SKM-1 treated with dmso at 0.1 percent for 144 hours (cell line): Measurements from ENCODE around the gene CCDC34.

ENCODE experiments used
- DNase-seq: peaks from one replicate; lab custom pipeline; 2025; ENCODE audit not compliant: unreplicated experiment; lab: John Stamatoyannopoulos, UW

Gene CCDC34

DNA sequence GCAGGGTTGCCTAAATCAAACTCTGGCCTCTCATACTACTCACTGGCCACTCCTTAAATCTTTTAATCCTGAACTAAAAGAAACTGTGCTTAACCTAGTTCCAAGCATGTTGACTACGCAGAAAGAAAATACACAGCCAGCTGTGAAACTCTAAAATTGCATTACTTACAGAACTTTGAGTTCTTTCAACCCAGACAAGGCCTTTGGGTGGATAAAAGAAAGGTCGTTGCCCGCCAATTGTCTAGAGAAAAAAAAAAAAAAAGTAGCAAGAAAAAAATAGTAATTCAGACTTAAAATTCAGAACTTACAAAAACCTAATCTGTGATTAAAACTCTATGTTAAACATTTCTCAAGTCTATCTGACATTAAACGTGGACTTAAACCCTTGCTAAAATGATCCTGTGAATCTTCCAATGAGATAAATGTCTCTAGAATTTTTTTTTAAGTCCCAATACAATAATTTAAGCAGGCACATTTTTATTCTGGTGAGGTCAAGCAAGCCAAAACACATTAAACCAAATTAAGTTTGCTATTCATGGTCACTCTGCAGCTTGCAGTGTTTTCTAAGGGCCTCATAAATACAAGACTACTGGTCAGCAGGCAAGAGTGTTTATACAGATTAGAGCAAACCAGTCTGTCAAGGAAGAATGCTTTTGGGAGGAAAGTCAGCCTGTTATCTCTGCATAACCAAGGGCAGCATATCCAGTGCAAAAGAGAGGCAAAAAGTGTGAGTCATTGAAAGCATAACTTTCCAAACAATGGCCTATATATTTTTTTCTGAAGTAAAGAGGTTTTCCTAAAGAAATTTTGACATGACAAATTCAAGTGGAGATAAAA, 29.5 kb upstream of the CCDC34 start:
- DNase-seq: no peak

DNA sequence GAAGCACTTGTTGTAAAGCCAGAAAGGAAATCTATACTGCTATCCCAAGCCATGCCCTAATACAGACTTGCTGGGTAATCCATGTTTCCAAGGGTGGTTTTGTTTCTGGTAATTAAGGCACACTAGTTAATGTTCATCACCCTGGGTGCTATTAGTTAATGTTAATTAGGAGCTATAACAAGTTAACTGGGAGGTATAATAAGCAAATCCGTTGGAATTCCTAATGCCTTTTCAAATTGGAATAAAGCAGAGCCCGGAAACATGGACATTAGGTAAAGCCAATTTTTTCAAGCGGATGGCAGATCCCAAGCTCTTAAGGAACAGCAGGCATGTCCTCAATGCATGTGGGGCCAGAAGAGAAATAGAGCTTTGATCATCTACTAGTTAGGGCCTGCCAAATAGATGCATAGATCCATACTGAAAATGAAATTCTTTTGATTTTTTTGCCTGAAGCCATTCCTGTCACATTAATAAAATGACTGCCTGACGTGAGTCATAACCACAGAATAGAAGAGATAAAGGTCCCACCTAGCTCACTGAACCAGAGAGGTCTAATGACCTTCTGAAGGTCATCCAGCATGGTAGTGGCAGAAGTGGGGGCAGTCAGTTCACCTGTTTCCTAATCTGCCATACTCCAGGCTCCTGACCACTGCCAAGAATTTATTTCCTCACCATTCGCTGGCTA, 28.5 kb upstream of the CCDC34 start:
- DNase-seq: no peak

GRCh38 chr11:27390318-27391295, 27.6 kb upstream of the CCDC34 start:
- no peak for DNase-seq

DNA sequence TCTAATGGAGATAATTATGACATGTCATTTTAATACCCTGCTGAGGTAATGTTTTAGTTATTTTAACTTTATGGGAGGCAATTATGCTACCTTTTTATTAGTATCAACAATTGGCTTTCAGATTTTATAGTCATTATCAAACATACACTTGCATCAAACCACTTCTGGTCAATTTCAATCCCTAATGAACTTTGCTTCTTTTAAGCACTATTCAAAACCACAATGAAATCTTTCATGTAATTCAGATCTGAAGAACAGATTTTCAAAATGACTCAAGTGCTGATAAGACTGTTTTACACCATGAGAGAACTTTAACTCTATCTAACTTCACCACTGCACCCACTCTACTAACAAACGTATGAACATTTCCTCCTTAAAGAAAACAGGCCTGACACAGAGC, 25.9 kb upstream of the CCDC34 start:
- no peak for DNase-seq

- no peak for DNase-seq
Measured at GRCh38 chr11:27388001-27388400, 25.0 kb upstream of the CCDC34 start.

DNA sequence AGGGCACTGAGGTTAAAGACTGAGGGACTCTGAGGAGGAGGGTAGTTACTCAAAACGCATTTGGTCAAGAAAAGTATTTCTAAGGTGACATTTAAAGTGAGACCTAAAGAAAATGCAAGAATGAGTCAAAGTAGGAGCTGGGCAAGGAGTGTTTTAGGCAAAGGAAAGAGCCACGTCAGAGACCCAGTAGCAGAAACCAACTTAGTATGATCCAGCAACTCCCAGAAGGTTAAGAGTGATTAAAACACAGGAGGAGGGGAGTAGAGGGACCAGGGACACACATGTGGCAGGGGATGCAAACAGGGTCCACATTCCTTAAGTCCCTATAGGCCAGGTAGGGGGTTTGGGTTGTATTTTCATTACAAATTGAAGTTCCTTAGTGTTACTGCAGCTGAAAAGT, 24.3 kb upstream of the CCDC34 start:
- no peak for DNase-seq

DNA sequence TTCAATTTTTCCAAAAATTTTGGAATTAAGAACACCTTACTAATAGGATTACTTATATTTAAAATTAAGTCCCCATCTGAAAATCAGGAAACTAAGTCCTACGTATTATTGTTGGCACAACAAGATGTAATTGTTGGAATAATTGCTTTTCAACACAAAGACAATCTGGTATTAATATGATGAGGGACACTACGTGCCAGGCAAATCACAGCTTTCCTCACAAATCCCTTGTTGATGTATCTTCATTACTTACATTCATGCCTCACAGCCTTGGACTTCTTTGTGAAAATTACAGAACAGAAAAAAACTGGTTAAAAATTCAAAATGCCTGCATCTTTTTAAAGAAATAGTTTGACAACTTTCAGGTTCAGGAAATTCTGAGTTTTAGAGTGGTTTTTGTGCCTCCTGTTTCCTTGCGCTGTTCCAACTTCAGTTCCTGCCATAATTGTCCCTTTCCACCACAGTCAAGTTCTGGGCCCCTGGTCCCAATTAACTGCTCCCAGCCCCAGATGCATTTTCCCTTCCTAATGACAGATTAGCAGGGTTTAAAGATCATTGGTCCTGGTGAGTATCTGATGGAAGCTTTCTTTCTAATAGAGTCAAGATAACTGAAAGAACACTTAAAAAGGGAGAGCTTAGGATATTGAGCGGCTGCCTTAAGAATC, 23.3 kb upstream of the CCDC34 start:
- no peak for DNase-seq

GRCh38 chr11:27385245-27385644, 22.2 kb upstream of the CCDC34 start:
- no peak for DNase-seq

DNA sequence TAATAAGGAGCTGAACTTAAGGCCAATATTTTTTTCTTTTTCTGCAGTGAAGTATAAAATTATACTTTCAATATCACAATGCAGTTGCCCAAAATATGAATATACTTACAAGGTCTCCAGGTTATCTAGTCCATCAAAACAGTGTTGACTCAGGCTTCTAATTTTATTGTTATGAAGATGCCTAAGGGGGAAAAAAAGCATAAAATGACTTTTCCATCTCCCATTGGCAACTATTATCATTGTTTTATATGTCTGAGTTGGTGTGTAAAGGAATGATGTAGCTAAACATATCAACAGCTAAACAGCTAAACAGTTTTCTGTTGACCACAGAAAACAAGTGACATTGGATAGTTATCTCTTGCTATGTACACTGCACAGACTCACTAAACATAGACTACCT, 21.2 kb upstream of the CCDC34 start:
- no peak for DNase-seq

DNA sequence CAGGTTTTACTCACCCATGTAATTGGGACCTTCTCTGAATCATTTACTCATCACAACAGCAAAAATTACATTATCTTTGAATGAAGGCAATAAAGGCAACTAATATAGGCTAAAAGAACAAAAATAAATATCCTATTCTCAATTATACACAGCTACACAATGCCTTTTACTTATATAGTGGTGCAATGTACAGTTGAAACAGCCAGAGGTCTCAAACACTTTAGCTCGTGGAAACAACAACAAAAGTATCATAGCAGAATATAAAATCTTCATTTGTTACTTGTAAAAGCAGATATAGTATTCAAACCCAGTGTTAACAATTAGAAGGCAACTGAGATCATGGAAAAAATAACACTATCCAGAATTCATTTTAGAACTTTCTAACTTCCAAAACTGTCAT, 20.6 kb upstream of the CCDC34 start:
- DNase-seq: no peak

GRCh38 chr11:27381238-27381666, 18.2 kb upstream of the CCDC34 start:
- DNase-seq: no peak

DNA sequence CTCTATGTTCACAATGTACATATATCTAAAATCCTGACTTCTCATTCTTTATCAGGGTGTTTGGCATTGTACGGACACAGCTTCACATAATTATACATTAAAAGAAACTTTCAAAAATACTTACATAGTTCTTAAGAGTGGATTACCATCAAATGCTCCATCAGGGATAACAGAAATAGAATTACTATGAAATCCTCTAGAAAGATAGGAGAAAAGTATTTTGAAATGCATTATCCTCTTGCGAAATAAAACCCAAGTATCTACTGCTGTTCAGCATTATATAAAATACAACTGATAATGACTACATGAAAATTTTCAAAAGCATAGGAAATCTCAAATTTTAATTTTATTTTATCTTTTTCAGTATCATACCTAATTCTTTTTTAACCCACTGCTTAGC, 17.8 kb upstream of the CCDC34 start:
- DNase-seq: no peak

- DNase-seq: no peak
Measured at GRCh38 chr11:27379449-27379848, 16.4 kb upstream of the CCDC34 start.

DNA sequence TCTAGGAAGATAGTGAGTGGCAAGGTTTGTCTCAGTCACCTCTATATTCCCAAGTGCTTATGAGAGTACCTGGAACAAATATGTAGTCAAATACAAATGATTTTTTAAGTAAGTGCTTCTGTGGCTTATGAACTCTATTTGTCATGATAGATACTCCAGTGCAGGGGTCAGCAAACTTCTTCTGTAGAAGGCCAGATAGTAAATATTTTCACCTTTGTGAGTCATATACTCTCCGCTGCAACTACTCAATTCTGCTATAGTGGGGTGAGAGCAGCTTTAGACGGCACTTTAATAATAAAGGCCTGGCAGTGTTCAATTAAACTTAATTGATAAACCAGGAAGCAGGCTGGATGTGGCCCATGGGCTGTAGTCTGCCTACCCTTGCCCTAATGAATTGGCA, 12.4 kb upstream of the CCDC34 start:
- DNase-seq: no peak

GRCh38 chr11:27373856-27374602, 11.0 kb upstream of the CCDC34 start:
- no peak for DNase-seq

DNA sequence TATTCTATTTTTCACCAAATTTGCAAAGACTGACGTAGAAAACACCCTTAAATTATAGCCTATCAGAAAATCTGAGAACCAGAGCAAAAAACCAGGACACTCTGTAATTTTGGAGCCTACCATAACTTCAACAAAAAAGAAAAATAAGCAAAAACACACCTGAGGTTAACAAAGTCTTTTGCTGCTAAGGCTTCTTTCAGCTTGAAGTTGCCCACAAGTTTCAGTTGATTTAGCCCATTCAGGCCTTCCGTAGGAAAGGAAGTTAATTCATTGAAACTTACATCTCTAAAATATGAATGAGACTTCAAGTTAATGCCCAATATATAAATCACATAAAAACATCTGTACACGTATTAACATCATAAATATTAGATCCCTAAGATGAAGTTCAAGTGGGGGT, 10.4 kb upstream of the CCDC34 start:
- no peak for DNase-seq

- DNase-seq: no peak
Measured at GRCh38 chr11:27372164-27372563, 9.1 kb upstream of the CCDC34 start.

- DNase-seq: no peak
Measured at GRCh38 chr11:27371489-27371888, 8.5 kb upstream of the CCDC34 start.

- no peak for DNase-seq
Measured at GRCh38 chr11:27370374-27370773, 7.4 kb upstream of the CCDC34 start.

- DNase-seq: no peak
Measured at GRCh38 chr11:27367881-27368280, 4.9 kb upstream of the CCDC34 start.
